NCI-H82 treated with DMSO at 0.1 percent for 48 hours (cell line): ENCODE data around the gene ERFL.

ENCODE experiments used
- DNase-seq: peaks from one replicate; lab custom pipeline; 2025; ENCODE audit not compliant: unreplicated experiment; lab: John Stamatoyannopoulos, UW

ERFL gene

DNA sequence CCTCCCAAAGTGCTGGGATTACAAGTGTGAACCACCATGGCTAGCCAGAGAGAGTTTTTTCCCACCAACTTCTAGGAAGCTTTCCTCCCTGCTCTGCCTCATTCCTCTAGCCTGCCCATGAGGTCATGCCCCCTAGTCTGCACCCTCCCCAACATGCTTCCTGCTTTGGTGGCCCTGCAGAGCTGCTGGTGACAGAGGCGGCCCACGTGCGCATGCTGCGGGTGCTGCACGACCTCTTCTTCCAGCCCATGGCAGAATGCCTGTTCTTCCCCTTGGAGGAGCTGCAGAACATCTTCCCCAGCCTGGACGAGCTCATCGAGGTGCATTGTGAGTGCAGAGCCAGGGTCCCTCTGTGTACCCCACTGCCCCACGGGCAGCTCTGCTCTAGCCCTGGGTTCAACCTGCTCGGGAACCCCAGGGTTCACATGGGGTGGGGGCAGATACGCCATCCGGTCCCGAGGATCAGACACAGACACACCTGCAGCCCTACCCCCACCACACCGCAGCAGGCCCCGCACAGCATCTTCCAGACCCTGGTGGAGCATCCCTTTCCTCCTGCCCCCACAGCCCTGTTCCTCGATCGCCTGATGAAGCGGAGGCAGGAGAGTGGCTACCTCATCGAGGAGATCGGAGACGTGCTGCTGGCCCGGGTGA is 26.4 kb downstream of the ERFL start:
- no peak for DNase-seq

DNA sequence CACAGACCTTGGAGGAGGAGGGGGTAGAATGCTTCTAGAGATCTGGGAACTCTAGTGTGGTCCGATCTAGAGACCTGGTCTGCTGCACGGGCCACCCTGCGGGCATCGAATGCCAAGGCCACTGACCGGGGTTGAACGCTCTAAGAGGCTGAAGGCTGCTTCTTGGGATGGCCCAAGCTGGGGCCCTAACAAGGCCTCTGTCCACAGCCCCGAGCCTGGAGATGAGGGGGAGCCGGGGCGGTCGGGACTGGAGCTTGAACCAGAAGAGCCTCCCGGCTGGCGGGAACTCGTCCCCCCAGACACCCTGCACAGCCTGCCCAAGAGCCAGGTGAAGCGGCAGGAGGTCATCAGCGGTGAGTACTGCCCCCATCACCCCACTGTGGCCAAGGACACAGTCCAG is 30.0 kb downstream of the ERFL start:
- no peak for DNase-seq

DNA sequence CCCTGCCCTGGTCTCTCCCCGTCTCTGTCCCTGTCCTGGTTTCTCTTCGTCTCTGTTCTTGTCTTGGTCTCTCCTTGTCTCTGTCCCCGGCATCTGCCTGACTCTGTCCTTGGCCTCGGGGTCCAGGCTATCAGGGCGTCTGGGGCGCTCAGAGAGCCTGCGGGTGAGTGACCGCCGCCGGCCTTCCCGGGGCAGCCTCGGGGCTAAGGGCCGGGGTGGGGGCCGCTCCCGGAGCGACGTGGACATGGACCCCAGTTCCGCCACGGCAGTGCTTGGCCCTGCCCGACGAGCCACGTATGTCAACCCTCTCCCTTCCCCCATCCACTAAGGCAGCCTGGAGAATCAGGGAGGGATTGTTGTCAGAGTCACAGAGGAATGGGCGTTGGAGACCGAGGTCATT is 30.4 kb downstream of the ERFL start:
- no peak for DNase-seq

DNA sequence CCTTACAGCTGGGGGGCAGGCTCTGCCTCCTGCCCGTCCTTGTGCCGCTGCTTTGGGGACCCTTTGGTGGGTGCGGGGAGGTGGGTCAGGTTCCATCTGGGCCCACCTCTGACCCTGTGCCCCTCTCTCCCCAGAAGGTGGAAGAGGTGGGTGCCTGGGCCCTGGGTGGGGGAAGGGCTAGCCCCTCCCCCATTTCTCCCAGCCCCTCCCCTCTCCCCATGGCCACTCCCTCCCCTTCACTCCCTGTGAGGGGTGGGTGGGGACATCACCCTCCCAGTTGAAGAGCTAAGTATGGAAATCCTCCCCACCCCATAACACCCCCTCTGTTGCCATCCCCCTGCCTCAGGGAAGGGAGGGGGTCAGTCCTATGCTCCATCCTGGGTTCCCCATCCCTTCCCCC is 31.1 kb downstream of the ERFL start:
- DNase-seq = no peak

DNA sequence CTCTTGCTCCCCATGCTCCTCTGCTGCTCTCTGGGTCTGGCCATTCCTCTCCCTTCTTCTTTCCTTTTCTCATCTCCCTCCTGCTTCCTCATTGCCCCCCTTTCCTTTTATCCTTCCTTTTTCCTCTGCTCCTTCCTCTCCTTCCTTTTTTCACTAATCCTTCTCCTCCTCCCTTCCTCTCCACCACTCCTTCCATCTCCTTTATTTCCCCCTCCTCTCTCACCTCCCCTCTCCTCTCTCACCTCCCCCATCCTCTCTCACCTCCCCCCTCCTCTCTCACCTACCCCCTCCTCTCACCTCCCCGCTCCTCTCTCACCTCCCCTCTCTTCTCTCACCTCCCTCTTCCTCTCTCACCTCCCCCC is 31.7 kb downstream of the ERFL start:
- no peak for DNase-seq

DNA sequence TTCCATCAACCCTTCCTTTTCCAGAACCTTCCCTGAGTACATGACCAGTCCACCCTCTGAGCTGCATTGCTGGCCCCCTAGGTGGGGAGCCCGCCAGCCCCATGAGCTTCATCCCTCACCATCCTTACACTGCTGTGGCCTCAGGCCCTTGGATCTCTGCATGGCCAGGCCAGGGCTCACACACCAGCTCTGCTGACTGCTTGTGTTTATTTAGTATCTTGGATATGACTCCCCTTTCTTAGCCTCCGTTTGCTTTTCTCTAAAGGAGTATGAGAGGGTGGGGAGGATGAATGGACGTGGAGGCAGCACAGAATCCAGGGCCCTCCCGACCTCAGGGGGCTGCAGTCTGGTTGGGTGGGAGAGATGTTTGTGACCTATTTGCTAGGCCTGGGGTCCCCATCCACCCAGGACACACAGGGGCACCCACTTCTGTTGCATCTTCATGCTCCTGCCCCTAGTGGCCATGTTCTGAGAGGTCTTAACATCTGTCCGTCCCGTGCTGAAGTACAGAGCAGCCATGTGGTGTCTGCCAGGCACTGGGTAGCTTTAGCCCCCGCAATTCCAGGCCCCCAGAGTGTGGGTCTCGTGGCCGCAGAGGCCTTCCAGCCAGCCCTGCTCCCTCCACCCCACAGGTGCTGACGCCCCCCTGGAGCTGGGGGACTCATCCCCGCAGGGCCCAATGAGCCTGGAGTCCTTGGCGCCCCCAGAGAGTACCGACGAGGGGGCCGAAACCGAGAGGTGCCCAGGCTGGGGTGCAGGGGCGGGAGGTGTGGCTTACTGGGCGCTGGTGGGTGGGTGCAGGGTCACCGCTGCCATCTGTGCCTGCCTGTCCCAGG is 32.3 kb downstream of the ERFL start:
- peak; percentile 15 for DNase-seq

DNA sequence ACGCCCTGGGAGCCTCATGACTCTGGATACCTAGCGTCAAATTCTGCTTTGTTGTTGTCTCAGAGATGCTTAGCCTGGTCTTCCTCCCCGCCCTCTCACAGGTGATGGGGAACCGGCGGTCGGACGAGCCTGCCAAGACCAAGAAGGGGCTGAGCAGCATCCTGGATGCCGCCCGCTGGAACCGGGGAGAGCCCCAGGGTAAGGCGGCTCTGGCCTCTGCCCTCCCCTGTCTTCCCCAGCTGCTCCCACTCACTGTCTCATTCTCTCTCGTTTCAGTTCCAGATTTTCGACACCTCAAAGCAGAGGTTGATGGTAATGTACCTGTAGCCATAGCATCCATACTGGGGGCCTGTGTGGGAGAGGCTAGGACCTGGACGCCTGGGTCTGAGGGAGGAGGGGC is 33.9 kb downstream of the ERFL start:
- no peak for DNase-seq

DNA sequence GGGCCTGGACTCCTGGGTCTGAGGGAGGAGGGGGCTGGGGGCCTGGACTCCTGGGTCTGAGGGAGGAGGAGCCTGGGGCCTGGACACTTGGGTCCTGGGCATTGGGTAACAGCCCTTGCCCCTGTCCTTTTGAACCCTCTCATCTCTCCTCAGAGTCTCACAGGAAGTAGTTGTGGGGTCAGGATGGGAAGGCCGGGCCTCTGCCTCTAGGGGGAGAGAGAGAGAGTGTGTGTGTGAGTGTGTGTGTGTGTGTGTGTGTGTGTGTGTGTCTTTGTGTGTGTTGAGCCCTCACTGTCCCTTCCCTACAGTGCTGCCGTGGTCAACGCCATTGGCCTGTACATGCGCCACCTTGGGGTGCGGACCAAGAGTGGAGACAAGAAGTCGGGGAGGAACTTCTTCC is 34.4 kb downstream of the ERFL start:
- no peak for DNase-seq

DNA sequence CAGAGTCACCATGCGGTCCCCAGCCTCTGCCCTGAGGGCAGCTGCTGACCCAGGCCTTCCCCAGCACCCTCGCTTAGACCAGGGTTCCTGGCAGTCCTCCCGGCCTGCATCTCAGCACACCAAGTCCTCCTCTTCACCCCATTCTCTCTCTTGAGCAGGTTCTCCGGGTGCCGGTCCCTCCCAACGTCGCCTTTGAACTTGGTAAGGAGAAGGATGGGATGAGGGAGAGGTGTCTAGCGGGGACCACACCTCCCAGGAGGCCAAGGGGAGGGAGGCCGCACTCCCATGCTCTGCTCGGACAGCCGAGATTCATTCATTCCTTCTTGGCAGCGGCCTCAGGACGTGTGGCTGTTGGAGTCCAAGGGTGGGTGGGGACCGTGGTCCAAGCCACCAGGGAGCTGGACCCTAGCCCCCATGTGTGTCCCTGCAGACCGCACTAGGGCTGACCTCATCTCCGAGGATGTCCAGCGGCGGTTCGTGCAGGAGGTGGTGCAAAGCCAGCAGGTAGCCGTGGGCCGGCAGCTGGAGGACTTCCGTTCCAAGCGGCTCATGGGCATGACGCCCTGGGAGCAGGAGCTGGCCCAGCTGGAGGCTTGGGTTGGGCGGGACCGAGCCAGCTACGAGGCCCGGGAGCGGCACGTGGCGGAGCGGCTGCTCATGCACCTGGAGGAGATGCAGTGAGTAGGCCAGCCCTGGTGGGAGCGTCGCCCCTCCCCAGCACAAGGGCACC is 35.9 kb downstream of the ERFL start:
- no peak for DNase-seq

DNA sequence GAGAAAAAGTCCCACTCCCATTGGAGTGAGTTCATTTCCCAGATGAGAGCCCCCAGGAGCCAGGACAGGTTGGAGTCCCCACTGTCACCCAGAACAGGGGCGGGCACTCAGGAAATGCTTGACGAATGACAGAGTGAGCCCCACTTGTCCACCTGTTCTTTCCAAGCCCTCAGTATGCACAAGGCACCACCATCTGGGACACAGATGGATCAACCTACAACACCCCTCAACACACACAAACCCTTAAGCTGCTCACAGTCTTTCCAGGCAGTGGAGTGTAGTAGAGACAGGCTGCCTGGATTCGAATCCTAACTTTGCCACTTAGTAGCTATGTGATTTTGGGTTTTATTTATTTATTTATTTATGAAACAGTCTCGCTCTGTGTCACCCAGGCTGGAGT is 37.3 kb downstream of the ERFL start:
- DNase-seq = no peak

DNA sequence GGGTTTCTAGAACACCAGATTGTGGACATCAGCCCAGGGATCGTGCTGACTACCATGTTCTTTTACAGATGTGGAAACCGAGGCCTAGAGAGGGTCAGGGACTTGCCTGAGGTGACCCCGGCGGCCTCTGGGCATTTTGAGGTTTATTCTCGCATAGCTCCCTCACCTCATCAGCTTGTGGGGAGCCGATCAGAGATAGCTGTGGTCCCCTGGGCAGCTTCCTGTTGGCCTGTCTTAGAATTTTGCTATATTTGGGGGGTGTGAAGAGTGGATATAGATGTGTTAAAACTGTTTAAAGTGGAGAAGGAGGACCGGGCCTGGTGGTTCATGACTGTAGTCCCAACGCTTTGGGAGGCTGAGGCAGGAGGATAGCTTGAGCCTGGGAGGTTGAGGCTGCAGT is 38.4 kb downstream of the ERFL start:
- no peak for DNase-seq

DNA sequence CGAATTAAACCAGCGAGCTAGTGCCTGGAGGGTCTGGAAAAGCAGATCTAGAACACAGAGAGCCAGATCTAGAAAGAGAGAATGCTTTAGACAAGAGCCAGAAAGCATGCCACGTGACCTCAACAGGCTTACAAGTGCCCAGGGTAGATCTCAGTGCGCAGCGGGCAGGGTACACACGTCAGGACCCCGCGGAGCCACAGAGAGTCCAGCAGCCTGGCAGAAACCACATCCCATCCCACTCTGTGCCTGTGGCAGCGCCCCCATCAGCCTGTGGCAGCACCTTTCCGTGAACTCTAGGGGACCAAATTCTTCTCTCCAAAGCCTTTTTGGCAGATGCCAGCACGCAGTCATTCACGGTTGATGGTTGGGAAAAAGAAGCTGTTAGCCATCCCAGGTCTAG is 39.3 kb downstream of the ERFL start:
- DNase-seq = no peak

DNA sequence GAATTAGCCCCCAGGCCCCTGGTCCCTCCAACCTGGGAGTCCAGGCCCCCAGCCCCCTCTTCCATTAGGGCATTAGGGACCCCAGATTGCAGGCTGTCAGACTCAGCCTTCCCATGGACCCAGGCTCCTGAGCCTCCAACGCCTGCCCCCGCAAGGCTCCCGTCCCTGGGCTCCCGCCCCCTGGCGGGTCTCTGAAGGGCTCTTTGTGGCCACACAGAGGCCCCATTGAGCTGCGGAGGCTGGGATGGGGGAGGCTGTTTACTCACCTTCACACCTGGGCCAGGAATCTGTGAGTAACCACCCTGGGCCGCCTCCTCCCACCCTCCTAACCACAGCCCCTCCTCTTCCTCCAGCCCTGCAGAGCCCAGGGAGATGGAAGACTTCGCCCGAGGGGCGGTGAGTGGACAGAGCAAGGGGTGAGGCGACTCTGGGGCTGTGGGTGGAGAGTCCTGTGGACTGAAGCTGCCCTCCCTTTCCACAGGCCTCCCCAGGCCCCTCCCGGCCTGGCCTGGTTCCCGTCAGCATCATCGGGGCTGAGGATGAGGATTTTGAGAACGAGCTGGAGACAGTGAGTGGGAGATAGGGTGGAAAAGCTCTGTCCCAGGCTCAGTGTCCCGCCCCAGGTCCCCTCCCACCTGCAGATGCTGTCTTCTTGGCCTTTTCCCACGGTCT is 40.4 kb downstream of the ERFL start:
- DNase-seq = no peak

DNA sequence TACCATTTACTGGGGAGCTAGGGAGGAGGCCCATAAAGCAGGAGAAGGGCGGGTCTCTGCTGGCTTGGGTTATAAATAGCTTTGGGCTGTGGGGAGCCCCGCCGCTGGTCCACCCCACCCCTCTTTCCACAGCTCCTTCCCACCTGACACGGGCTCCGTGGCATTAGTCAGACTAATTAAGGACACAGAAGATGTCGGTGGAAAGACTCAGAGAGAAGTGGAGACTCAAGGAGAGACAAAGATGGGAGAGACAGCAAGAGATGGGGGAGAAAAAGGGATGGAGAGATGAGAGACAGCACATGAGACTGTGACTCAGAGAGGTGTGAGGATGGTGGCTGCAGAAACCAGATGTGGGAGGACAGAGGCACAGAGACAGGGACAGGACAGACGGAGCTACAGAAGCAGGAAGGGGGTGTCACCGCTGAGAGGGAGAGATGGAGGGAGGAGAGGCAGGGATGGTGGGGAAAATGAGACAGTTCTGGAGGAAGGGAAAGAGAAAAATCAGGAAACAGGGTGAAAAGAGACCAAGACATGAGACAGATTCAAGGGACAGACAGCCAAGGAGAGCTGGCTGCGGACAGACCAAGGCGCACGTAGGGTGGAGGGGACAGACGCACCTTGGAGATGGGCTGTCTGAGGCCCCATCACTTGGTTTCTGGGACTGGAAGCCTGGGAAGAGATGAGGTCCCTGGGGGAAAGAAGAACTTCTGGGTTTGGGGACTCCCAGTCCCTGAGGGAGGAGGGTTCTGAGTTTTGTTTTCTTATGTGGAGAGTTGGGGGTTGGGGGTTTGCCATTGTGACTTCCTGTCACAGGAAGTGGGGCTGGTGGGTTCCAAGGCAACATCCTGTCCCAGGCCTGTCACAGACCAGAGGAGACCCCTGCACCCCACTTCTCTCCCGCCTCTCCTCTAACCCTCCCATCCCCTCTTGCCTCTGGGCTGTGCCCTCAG is 41.2 kb downstream of the ERFL start:
- DNase-seq = no peak

DNA sequence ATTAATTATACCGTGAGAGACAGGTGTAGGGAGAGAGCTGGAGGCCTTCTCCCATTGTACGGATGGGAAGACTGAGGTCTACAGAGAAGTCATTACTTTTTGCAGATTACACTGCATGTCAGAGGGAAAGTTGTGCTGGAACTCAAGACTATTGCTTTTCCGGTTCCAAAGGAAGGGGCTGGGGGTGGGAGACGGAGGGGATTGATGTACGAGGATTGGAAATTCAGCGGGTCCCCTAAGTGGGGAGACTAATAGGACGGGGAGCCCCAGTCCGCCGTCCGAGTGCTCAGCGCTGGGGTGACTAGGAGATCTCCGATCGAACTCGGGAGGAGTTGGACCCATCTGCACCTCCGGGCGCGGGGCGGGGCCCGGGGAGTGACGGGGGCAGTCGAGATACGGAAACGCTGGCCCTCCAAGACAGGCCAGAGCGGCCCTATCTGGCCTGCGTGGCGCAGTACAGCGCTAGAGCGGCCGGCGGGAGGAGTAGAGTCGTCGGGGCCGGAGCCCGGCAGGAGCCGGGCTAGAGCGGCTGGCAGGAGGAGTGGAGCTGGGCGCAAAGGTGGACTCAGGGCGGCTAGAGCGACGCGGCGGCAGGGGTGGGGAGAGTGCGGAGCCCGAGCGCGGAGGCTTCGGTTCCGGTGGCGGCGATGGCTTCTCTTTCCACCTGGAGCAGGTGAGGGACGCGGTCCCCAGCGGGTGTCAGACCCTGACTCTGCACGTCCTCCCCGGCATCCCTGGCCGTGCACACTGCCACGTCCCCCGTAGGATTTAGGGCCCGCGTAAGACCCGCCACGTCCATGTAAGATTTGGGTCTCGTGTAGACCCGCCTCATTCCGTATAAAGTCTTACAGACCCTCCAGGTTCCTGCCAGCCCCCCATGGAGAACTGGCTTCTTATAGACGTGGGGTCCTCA is 44.2 kb downstream of the ERFL start:
- DNase-seq = peak; percentile 96

DNA sequence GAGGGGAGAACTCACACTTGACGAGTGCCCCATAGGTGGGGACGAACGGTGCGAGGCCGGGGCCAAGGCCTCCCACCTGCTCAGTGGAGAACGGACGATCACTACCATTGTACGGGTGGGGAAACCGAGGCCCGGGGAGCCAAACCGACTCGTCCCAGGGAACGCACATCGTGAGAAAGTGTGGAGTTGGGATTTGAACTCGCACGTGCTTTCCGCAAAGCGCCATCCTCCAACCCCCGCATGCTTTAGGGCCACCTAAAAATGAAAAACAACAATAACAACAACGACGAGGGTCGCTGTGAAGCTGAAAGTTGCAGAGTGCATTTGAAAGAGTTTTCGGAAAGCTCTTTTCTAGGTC is 44.8 kb downstream of the ERFL start:
- no peak for DNase-seq

DNA sequence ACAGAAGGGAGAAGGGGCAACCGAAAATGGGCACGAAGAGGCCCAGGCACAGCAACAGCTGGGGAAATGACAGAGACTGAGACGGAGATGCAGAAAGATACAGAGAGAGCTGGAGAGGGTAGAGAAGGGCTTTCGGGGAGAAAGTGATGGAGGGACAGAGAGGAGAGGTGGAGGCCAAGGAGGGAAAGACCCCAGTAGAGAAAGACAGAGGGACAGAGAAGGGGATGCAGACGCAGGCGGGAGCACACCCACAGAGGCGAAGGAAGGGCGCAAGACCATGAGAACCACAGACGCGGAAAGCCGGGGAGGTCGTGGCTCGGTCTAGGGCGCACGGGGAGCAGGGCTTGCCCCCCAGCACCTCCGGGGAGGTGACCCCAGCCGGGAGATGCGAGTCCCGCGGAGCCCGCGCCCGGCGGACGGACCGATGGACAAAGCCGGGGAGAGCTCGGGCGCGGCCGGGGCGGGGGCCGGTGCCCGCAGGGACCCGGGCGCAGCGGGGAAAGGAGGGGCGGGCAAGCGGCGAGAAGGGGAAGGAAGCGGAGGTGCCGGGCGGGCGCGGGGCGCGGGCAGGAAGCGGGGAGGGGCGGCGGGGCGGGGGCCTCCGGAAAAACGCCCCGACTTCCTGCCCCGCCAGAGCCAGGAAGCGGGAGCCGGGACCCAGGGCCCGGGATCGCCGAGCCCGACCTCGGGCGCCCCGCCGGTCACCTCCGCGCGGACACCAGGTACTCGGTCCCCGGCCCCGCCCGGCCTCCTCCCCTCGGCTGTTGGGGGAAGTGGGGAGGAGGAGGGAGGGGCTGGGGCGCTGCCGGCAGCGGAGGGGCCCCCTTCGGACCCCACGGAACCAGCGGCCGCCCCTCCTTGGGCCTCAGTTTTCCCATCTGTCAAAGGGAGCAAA is 45.4 kb downstream of the ERFL start, which contains the start of gene ARHGEF1:
TSS of gene ARHGEF1 (plus strand) at position 617 of the 895 bp plus-strand sequence. CDS start 4,899 bp downstream, outside the sequence.
- no peak for DNase-seq

DNA sequence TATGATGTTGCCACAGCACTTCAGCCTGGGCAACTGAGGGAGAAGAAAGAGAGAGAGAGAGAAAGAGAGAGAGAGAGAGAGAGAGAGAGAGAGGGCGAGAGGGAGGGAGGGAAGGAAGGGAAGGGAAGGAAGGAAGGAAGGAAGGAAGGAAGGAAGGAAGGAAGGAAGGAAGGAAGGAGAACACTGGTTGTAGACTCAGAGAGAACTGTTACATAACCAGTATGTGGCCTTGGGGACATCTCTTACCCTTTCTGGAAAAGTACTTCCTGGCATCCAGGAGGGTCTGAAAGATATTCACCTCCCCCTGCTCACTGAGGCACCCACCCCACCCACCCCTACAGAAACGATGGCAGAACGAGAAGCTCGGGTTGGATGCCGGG is 47.9 kb downstream of the ERFL start:
- DNase-seq = no peak
